Neural cell (in vitro differentiated cells): Measurements from ENCODE around the gene NPAS3.

Source experiments
- EP300 ChIP-seq: fragments of 450-650 bp; conservative IDR thresholded peaks from 2 replicates; pipeline ENCODE4 v1.6.1; 2014; ENCODE audit warnings: antibody characterized with exemption, mild to moderate bottlenecking, moderate library complexity; ENCODE audit not compliant: poor library complexity, severe bottlenecking
- EZH2 ChIP-seq: fragments of 200-600, 300-800 bp; shearing (Covaris generic), sonication (generic); IDR thresholded peaks from 2 replicates; pipeline ENCODE4 v1.6.1; 2014; ENCODE audit warnings: antibody characterized with exemption, low read length, borderline replicate concordance, mild to moderate bottlenecking; ENCODE audit not compliant: insufficient read depth, poor library complexity, severe bottlenecking
- MXI1 ChIP-seq: fragments of 450-650 bp; conservative IDR thresholded peaks from 2 replicates; pipeline ENCODE4 v1.6.1; 2014; ENCODE audit warnings: antibody characterized with exemption, mild to moderate bottlenecking; ENCODE audit not compliant: poor library complexity, severe bottlenecking
- POLR2AphosphoS5 ChIP-seq: IDR thresholded peaks from 2 replicates; pipeline ENCODE4 v1.6.1; 2012
- RAD21 ChIP-seq: fragments of 450-650 bp; conservative IDR thresholded peaks from 2 replicates; pipeline ENCODE4 v1.6.1; 2014; ENCODE audit warnings: antibody characterized with exemption, mild to moderate bottlenecking, moderate library complexity
- SMC3 ChIP-seq: fragments of 450-650 bp; conservative IDR thresholded peaks from 2 replicates; pipeline ENCODE4 v1.6.1; 2014; ENCODE audit warnings: antibody characterized with exemption, mild to moderate bottlenecking, moderate library complexity; ENCODE audit not compliant: poor library complexity
- TAF1 ChIP-seq: IDR thresholded peaks from 2 replicates; pipeline ENCODE4 v1.6.1; 2012; ENCODE audit warnings: low read depth
- TF ChIP-seq, protein P1 (sequence below): IDR thresholded peaks from 2 replicates; pipeline ENCODE4 v1.6.1; 2012; ENCODE audit warnings: borderline replicate concordance
- TF ChIP-seq, protein P2 (sequence below): fragments of 450-650 bp; IDR thresholded peaks from 2 replicates; pipeline ENCODE4 v1.5.1; 2014; ENCODE audit warnings: antibody characterized with exemption, mild to moderate bottlenecking, moderate library complexity; ENCODE audit not compliant: poor library complexity, severe bottlenecking

DNA sequence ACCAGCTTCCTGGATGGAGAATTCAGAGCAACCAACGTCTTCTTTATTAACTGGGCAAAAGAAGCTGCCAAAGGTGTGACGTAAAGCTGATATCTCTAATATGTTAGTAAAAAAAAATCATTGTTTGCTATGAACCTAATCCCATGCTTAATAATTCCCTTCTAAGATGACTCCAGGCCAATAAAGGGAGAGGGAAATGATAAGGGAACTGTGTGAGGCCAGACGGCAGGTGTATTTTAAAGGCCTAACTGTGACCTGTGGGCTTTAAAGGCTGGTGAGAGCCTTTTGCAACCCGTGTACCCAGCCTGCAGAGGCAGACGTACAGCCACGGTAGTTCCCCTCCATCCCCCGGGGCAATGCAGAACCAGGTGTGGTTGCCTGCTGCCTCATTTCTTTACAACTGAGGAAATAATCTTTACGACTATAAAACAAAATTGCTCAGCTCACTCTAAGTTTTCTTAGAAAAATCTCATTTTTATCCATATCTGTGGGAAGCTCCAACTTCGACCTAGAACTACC lies 641.6 kb downstream of the NPAS3 start:
- TF ChIP-seq SMC3 (no peak), TAF1 (no peak), MXI1 (no peak), POLR2AphosphoS5 (no peak), EZH2 (no peak), EP300 (no peak), RAD21 (no peak)
- TF ChIP-seq, protein P1, sequence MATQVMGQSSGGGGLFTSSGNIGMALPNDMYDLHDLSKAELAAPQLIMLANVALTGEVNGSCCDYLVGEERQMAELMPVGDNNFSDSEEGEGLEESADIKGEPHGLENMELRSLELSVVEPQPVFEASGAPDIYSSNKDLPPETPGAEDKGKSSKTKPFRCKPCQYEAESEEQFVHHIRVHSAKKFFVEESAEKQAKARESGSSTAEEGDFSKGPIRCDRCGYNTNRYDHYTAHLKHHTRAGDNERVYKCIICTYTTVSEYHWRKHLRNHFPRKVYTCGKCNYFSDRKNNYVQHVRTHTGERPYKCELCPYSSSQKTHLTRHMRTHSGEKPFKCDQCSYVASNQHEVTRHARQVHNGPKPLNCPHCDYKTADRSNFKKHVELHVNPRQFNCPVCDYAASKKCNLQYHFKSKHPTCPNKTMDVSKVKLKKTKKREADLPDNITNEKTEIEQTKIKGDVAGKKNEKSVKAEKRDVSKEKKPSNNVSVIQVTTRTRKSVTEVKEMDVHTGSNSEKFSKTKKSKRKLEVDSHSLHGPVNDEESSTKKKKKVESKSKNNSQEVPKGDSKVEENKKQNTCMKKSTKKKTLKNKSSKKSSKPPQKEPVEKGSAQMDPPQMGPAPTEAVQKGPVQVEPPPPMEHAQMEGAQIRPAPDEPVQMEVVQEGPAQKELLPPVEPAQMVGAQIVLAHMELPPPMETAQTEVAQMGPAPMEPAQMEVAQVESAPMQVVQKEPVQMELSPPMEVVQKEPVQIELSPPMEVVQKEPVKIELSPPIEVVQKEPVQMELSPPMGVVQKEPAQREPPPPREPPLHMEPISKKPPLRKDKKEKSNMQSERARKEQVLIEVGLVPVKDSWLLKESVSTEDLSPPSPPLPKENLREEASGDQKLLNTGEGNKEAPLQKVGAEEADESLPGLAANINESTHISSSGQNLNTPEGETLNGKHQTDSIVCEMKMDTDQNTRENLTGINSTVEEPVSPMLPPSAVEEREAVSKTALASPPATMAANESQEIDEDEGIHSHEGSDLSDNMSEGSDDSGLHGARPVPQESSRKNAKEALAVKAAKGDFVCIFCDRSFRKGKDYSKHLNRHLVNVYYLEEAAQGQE, result no peak
- TF ChIP-seq, protein P2, sequence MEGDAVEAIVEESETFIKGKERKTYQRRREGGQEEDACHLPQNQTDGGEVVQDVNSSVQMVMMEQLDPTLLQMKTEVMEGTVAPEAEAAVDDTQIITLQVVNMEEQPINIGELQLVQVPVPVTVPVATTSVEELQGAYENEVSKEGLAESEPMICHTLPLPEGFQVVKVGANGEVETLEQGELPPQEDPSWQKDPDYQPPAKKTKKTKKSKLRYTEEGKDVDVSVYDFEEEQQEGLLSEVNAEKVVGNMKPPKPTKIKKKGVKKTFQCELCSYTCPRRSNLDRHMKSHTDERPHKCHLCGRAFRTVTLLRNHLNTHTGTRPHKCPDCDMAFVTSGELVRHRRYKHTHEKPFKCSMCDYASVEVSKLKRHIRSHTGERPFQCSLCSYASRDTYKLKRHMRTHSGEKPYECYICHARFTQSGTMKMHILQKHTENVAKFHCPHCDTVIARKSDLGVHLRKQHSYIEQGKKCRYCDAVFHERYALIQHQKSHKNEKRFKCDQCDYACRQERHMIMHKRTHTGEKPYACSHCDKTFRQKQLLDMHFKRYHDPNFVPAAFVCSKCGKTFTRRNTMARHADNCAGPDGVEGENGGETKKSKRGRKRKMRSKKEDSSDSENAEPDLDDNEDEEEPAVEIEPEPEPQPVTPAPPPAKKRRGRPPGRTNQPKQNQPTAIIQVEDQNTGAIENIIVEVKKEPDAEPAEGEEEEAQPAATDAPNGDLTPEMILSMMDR, result no peak
